Right atrium auricular region (tissue), 2 donors: Measurements from ENCODE around the gene TTLL12. TPM values are rescaled to one million over a fixed set of nuclear protein-coding genes. Genes with fewer than 3 reads are reported as not detected.

Source experiments
- DNase-seq: peaks from one replicate; pipeline ENCODE4 v3.0.0-alpha.2; 2019; ENCODE audit warnings: low spot score
- H3K27ac ChIP-seq, 2 donors: fragments of 200-600 bp; sonication (generic); 1 replicate in 1 of 2; 2 replicates in 1 of 2; pipeline ENCODE4 v1.5.1; 2016 to 2019
- H3K27me3 ChIP-seq, 2 donors: fragments of 200-600 bp; sonication (generic); one replicate each; pipeline versions ENCODE4 v1.5.1 to v1.6.0; 2017 to 2019
- H3K36me3 ChIP-seq: fragments of 200-600 bp; sonication (generic); one replicate; pipeline ENCODE4 v1.5.1; 2016
- H3K4me1 ChIP-seq, 2 donors: fragments of 200-600 bp; sonication (generic); one replicate each; pipeline versions ENCODE4 v1.5.1 to v1.6.0; 2017 to 2019
- H3K4me3 ChIP-seq, 2 donors: fragments of 200-600 bp; sonication (generic); 1 replicate in 1 of 2; 2 replicates in 1 of 2; pipeline ENCODE4 v1.5.1; 2017 to 2019; ENCODE audit warnings: mild to moderate bottlenecking in 1 of 2, moderate library complexity in 1 of 2
- H3K9me3 ChIP-seq, 2 donors: fragments of 200-600 bp; sonication (generic); one replicate each; pipeline ENCODE4 v1.5.1; 2019
- CTCF ChIP-seq, 2 donors: fragments of 200-600 bp; sonication (generic); IDR thresholded peaks; one replicate each; pipeline ENCODE4 v1.5.1; 2019; ENCODE audit warnings: antibody characterized with exemption in 2 of 2
- total RNA-seq, 2 donors: library from RNA; depleted of rRNA; stranded (reverse); fragments of >200 nt; gene quantifications; one replicate each; pipeline ENCODE4 v1.1.0, GENCODE V29; 2016

The TTLL12 gene
- total RNA-seq, 2 donors from 2014 or later: 11.4 to 15.1 TPM

DNA sequence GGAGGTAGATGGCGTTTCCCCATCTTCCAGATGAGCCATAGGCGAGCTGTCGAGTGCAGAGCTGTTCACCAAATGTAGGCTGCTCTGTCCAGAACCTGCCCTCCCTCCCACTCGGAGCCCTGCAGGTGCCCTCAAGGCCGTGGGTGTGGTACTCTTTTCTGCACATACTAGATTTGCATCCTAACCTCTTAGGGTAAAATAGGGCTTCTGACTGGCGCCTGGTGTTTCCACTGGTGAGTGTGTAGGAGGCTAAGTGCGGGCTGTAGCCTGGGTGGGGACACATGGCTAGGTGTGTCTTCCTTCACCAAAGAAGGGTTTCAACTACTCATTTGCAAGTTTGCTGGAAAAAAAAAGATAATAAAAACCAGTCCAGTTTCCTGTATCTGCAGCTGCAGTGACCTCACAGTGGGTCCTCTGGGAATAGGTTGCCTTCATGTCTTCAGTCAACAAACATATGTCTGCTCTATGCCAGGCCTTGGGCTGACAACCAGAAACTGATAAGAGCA, 67.9 kb downstream of the TTLL12 start:
- DNase-seq: no peak
- no peak overlapping the region for H3K27ac ChIP-seq
- no peaks in the 10 kb centered on the region for H3K9me3 ChIP-seq
- no peak for TF ChIP-seq CTCF (IDR thresholded peaks at IDR 0.05)
- no peaks in the 10 kb centered on the region for H3K36me3 ChIP-seq
- no peak overlapping the region for H3K4me3 ChIP-seq
- H3K4me1 ChIP-seq: no peaks in the 10 kb centered on the region
- H3K27me3 ChIP-seq: no peaks in the 10 kb centered on the region

DNA sequence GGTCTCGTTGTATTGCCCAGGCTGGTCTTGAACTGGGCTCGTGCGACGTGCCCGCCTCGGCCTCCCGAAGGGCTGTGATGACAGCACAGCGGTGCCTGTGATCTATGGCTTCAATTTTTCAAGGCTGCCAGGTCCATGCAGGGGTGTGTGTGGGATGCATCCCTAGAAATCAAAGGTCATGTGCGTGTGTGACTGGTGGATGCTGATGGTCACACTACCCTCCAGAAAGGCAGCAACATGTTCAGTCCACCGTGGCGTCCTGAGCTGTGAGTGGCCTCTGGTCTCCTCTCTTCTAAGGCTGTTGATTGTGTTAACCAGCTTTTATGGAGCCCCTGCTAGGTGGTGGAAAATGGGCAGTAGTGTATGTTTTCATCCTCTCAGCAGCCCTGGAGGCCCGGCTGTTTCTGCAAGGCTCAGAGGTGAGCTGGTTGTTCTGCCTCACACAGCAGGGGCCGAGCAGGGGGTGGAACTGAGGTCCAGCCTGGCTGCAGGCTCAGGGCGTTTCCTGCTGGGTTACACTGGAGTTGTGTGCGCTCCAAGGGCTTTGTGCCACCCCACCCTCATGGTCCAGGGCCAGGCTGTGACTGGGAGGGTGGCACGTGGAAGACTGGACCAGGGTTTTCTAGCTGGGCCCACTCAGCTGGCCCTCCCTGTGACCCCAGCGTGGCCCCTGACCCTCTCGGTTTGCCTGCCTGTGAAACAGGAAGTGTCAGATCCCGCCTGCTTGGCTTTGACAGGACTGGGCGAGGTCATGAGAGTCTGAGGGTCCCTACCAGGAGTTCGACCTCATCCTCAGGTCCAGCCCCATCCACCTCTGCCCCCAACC, 68.7 kb downstream of the TTLL12 start:
- no peaks in the 10 kb centered on the region for H3K27me3 ChIP-seq
- H3K4me3 ChIP-seq: no peak overlapping the region
- no peaks in the 10 kb centered on the region for H3K36me3 ChIP-seq
- no peak for TF ChIP-seq CTCF (IDR thresholded peaks at IDR 0.05)
- no peak for DNase-seq
- H3K4me1 ChIP-seq: no peaks in the 10 kb centered on the region
- no peaks in the 10 kb centered on the region for H3K9me3 ChIP-seq
- H3K27ac ChIP-seq: no peak overlapping the region

DNA sequence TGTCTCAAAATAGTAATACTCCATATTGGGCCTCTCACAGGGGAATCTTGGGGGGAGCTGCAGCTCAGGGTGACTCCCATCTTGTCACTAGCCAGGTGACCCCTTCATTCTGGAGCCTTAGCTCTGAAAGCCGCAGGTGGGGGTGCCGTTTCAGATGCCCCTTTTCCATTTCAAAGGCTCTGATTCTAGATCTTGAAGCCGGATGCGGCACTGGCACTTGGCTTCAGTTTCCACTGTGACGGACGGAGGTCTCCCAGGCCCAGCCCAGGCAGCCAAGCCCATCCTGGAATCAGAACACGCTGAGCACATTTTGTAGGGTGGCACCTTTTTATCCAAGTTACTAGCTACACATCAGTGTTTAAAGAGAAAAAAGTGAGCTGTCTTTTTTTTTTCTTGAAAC, 70.0 kb downstream of the TTLL12 start:
- Histone ChIP-seq H3K36me3 (no peaks in the 10 kb centered on the region), H3K27ac (no peak overlapping the region), H3K4me1 (no peaks in the 10 kb centered on the region), H3K27me3 (no peaks in the 10 kb centered on the region), H3K4me3 (no peak overlapping the region), H3K9me3 (no peaks in the 10 kb centered on the region)
- DNase-seq: no peak
- no peak for TF ChIP-seq CTCF (IDR thresholded peaks at IDR 0.05)

Other genes with a start within 250 kb of the TTLL12 start
- gene PACSIN2, start 172.0 kb downstream of the TTLL12 start, total RNA-seq: 10 to 100 TPM; 66.3 to 89.8 TPM
- 1 to 10 TPM; 4.4 to 5.2 TPM for gene TTLL1, start 97.7 kb downstream of the TTLL12 start, total RNA-seq
- under 1 TPM in 1 of 2 donors, not detected in 1; 0.63 TPM for gene BIK, start 76.4 kb downstream of the TTLL12 start, total RNA-seq
- gene MCAT, start 43.7 kb downstream of the TTLL12 start, total RNA-seq: 10 to 100 TPM; 16.1 to 17.6 TPM
- gene TSPO, start 35.6 kb downstream of the TTLL12 start, total RNA-seq: 100 to 1,000 TPM; 182 to 241 TPM
- under 1 TPM; 0.04 to 0.16 TPM for gene SCUBE1, start 156.2 kb upstream of the TTLL12 start, total RNA-seq
- gene MPPED1, start 224.9 kb upstream of the TTLL12 start, total RNA-seq: not detected